Neural progenitor cell (in vitro differentiated cells): ENCODE results near the gene NXPH3.
A peak's percentile ranks its signal among the peaks of the same experiment; 100 is the strongest.

Experiments used
- EZH2 ChIP-seq: fragments of 200-600 bp; sonication (generic); IDR thresholded peaks from 2 replicates; pipeline ENCODE4 v1.6.1; 2017; ENCODE audit warnings: antibody characterized with exemption, mild to moderate bottlenecking, moderate library complexity
- EZH2phosphoT487 ChIP-seq: fragments of 200-600 bp; sonication (generic); IDR thresholded peaks from 2 replicates; pipeline ENCODE4 v1.6.1; 2017; ENCODE audit warnings: antibody characterized with exemption
- TF ChIP-seq, protein P1 (sequence below): fragments of 200-600 bp; sonication (generic); IDR thresholded peaks from 2 replicates; pipeline ENCODE4 v1.5.1; 2017; ENCODE audit warnings: antibody characterized with exemption, mild to moderate bottlenecking

GRCh38 chr17:49567871-49568694, 7.6 kb upstream of the NXPH3 start:
- TF ChIP-seq, protein P1, sequence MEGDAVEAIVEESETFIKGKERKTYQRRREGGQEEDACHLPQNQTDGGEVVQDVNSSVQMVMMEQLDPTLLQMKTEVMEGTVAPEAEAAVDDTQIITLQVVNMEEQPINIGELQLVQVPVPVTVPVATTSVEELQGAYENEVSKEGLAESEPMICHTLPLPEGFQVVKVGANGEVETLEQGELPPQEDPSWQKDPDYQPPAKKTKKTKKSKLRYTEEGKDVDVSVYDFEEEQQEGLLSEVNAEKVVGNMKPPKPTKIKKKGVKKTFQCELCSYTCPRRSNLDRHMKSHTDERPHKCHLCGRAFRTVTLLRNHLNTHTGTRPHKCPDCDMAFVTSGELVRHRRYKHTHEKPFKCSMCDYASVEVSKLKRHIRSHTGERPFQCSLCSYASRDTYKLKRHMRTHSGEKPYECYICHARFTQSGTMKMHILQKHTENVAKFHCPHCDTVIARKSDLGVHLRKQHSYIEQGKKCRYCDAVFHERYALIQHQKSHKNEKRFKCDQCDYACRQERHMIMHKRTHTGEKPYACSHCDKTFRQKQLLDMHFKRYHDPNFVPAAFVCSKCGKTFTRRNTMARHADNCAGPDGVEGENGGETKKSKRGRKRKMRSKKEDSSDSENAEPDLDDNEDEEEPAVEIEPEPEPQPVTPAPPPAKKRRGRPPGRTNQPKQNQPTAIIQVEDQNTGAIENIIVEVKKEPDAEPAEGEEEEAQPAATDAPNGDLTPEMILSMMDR: peak; percentile 92
- TF ChIP-seq EZH2 (peak; percentile 43), EZH2phosphoT487 (no peak)
